HepG2 (cell line): ENCODE measurements around the gene RECQL5.

Experiments used
- CREM ChIP-seq, 2 experiments: sonication (generic) in 1 of 2; formaldehyde crosslinking in 1 of 2; IDR thresholded peaks; 2 replicates each; pipeline versions ENCODE4 v1.4.0 to v1.6.1; 2016 to 2020; ENCODE audit warnings: antibody characterized with exemption in 1 of 2, mild to moderate bottlenecking in 1 of 2, missing genetic modification reagents in 1 of 2
- CTCF ChIP-seq: sonication (generic); formaldehyde crosslinking; IDR thresholded peaks from 2 replicates; pipeline ENCODE4 v1.5.0; 2020; ENCODE audit warnings: mild to moderate bottlenecking, missing genetic modification reagents, moderate library complexity
- PAWR ChIP-seq: sonication (generic); formaldehyde crosslinking; IDR thresholded peaks from 2 replicates; pipeline ENCODE4 v1.4.0; 2020; ENCODE audit warnings: missing genetic modification reagents, mild to moderate bottlenecking, borderline replicate concordance
- PCBP2 ChIP-seq: fragments of 200-400 bp; formaldehyde crosslinking; optimal IDR thresholded peaks from 2 replicates; pipeline ENCODE3; 2018; ENCODE audit warnings: low read length, low read depth; ENCODE audit not compliant: poor library complexity, severe bottlenecking
- POLR2AphosphoS5 ChIP-seq: IDR thresholded peaks from 2 replicates; pipeline ENCODE4 v1.6.1; 2012; ENCODE audit warnings: low read depth, low read length
- SRSF1 ChIP-seq: fragments of 200-400 bp; formaldehyde crosslinking; optimal IDR thresholded peaks from 2 replicates; pipeline ENCODE3; 2017; ENCODE audit warnings: mild to moderate bottlenecking, low read depth, low read length, moderate library complexity
- STAT5B ChIP-seq: sonication (generic); formaldehyde crosslinking; IDR thresholded peaks from 2 replicates; pipeline ENCODE4 v1.4.0; 2020; ENCODE audit warnings: missing genetic modification reagents
- ZNF274 ChIP-seq: sonication (generic); formaldehyde crosslinking; IDR thresholded peaks from 2 replicates; pipeline ENCODE4 v1.5.1; 2020; ENCODE audit warnings: mild to moderate bottlenecking, missing genetic modification reagents

- no peak for TF ChIP-seq ZNF274 (CRISPR knock-in tag)
- TF ChIP-seq CREM (IDR thresholded peaks at IDR 0.05) = no peak
- no peak for TF ChIP-seq CREM (CRISPR knock-in tag; IDR thresholded peaks at IDR 0.05)
- TF ChIP-seq POLR2AphosphoS5 = no peak
- TF ChIP-seq CTCF = no peak
- TF ChIP-seq SRSF1 = no peak
- no peak for TF ChIP-seq STAT5B (CRISPR knock-in tag)
- no peak for TF ChIP-seq PCBP2
- no peak for TF ChIP-seq PAWR (CRISPR knock-in tag)
These were observed 53.9 kb downstream of the RECQL5 start for GRCh38 chr17:75612906-75613626.
